NCI-H2227 (cell line): ENCODE data around the gene ZNF761.
A peak's percentile ranks its signal among the peaks of the same experiment; 100 is the strongest.

Source experiments
- DNase-seq: peaks from one replicate; lab custom pipeline; 2025; ENCODE audit not compliant: unreplicated experiment; lab: John Stamatoyannopoulos, UW

ZNF761 gene

GRCh38 chr19:53504885-53505284 is 73.1 kb downstream of the ZNF761 start:
- DNase-seq = peak; percentile 42

- DNase-seq = no peak
These were observed 74.9 kb downstream of the ZNF761 start for GRCh38 chr19:53506728-53507127.
